Vagina (tissue), 2 donors: ENCODE results near the gene B4GALNT4. TPM values are rescaled to one million over a fixed set of nuclear protein-coding genes. Genes with fewer than 3 reads are reported as not detected.

Experiments
- DNase-seq, 2 donors: peaks; one replicate each; pipeline ENCODE4 v3.0.0-alpha.2; 2017; ENCODE audit errors: extremely low spot score in 2 of 2
- H3K27ac ChIP-seq: fragments of 200-600 bp; sonication (generic); one replicate; pipeline ENCODE4 v1.5.1; 2019
- H3K27me3 ChIP-seq: fragments of 200-600 bp; sonication (generic); one replicate; pipeline ENCODE4 v1.5.1; 2019
- H3K36me3 ChIP-seq, 2 donors: fragments of 200-600 bp; sonication (generic); one replicate each; pipeline ENCODE4 v1.5.1; 2017 to 2019
- H3K4me1 ChIP-seq: fragments of 200-600 bp; sonication (generic); one replicate; pipeline ENCODE4 v1.5.1; 2019
- H3K4me3 ChIP-seq, 2 donors: fragments of 200-600 bp; sonication (generic); 1 replicate in 1 of 2; 2 replicates in 1 of 2; pipeline ENCODE4 v1.5.1; 2016 to 2019
- H3K9me3 ChIP-seq: fragments of 200-600 bp; sonication (generic); one replicate; pipeline ENCODE4 v1.5.1; 2019
- CTCF ChIP-seq, 3 experiments: fragments of 450-650 bp in 2 of 3; fragments of 200-600 bp in 1 of 3; sonication (generic) in 1 of 3; IDR thresholded peaks; one replicate each; pipeline ENCODE4 v1.5.1; 2017 to 2019; ENCODE audit warnings: antibody characterized with exemption in 3 of 3, mild to moderate bottlenecking in 2 of 3, moderate library complexity in 2 of 3
- POLR2A ChIP-seq, 2 donors: fragments of 450-650 bp; IDR thresholded peaks; one replicate each; pipeline ENCODE4 v1.6.1; 2017; ENCODE audit warnings: antibody characterized with exemption in 2 of 2, mild to moderate bottlenecking in 2 of 2, moderate library complexity in 2 of 2
- POLR2AphosphoS5 ChIP-seq, 2 donors: sonication (generic); formaldehyde crosslinking; IDR thresholded peaks; one replicate each; pipeline ENCODE4 v1.9.0; 2017; ENCODE audit warnings: antibody characterized with exemption in 2 of 2, mild to moderate bottlenecking in 2 of 2, low read depth in 1 of 2; ENCODE audit not compliant: insufficient read depth in 1 of 2
- intact Hi-C: fragments of 100-400 bp; cut with DNase I; formaldehyde crosslinking; loops from one replicate; pipeline ENCODE4 v1.15.1; 2023
- total RNA-seq: library from RNA; depleted of rRNA; stranded (reverse); fragments of >200 nt; gene quantifications from one replicate; pipeline ENCODE4 v1.2.3, GENCODE V29; 2016

B4GALNT4 gene
- total RNA-seq, 1 donor from 2014 or later, result 15.5 TPM

- no peaks in the 10 kb centered on the region for H3K9me3 ChIP-seq
- H3K27me3 ChIP-seq, result no peaks in the 10 kb centered on the region
- intact Hi-C loops, result no loop called here
- no peaks in the 10 kb centered on the region for H3K36me3 ChIP-seq
- H3K4me3 ChIP-seq, result no peak overlapping the region
- TF ChIP-seq POLR2A (IDR thresholded peaks at IDR 0.05) (no peak), CTCF (IDR thresholded peaks at IDR 0.05) (no peak), POLR2AphosphoS5 (IDR thresholded peaks at IDR 0.05; ENCODE audit: insufficient read depth in 1 of 2, low read depth in 1 of 2) (no peak)
- DNase-seq, result no peak
- H3K27ac ChIP-seq, result no peak overlapping the region
- no peaks in the 10 kb centered on the region for H3K4me1 ChIP-seq
Measured at GRCh38 chr11:382081-382629, 12.9 kb downstream of the B4GALNT4 start.

GRCh38 chr11:383431-383830, 14.1 kb downstream of the B4GALNT4 start:
- no peaks in the 10 kb centered on the region for H3K4me1 ChIP-seq
- intact Hi-C loops, result no loop called here
- no peaks in the 10 kb centered on the region for H3K36me3 ChIP-seq
- H3K27ac ChIP-seq, result no peak overlapping the region
- no peaks in the 10 kb centered on the region for H3K27me3 ChIP-seq
- no peak for DNase-seq
- no peak overlapping the region for H3K4me3 ChIP-seq
- H3K9me3 ChIP-seq, result no peaks in the 10 kb centered on the region
- TF ChIP-seq POLR2A (IDR thresholded peaks at IDR 0.05) (no peak), POLR2AphosphoS5 (IDR thresholded peaks at IDR 0.05; ENCODE audit: insufficient read depth in 1 of 2, low read depth in 1 of 2) (no peak), CTCF (IDR thresholded peaks at IDR 0.05) (no peak)

GRCh38 chr11:384511-384910, 15.2 kb downstream of the B4GALNT4 start:
- H3K36me3 ChIP-seq, result no peaks in the 10 kb centered on the region
- no peak overlapping the region for H3K27ac ChIP-seq
- H3K9me3 ChIP-seq, result no peaks in the 10 kb centered on the region
- no peak overlapping the region for H3K4me3 ChIP-seq
- intact Hi-C loops, result no loop called here
- no peaks in the 10 kb centered on the region for H3K4me1 ChIP-seq
- H3K27me3 ChIP-seq, result no peaks in the 10 kb centered on the region
- DNase-seq, result no peak
- TF ChIP-seq POLR2AphosphoS5 (IDR thresholded peaks at IDR 0.05; ENCODE audit: insufficient read depth in 1 of 2, low read depth in 1 of 2) (no peak), POLR2A (IDR thresholded peaks at IDR 0.05) (no peak), CTCF (IDR thresholded peaks at IDR 0.05) (no peak)

- no peaks in the 10 kb centered on the region for H3K9me3 ChIP-seq
- no peak overlapping the region for H3K4me3 ChIP-seq
- H3K4me1 ChIP-seq, result no peaks in the 10 kb centered on the region
- no peaks in the 10 kb centered on the region for H3K27me3 ChIP-seq
- intact Hi-C loops, result no loop called here
- no peak for TF ChIP-seq CTCF (IDR thresholded peaks at IDR 0.05)
- no peak for TF ChIP-seq POLR2A (IDR thresholded peaks at IDR 0.05)
- no peak for TF ChIP-seq POLR2AphosphoS5 (IDR thresholded peaks at IDR 0.05; ENCODE audit: insufficient read depth in 1 of 2, low read depth in 1 of 2)
- H3K36me3 ChIP-seq, result no peaks in the 10 kb centered on the region
- no peak overlapping the region for H3K27ac ChIP-seq
- no peak for DNase-seq
Measured at GRCh38 chr11:385594-386351, 16.5 kb downstream of the B4GALNT4 start.

GRCh38 chr11:386483-386882, 17.2 kb downstream of the B4GALNT4 start:
- Histone ChIP-seq H3K9me3 (no peaks in the 10 kb centered on the region), H3K4me3 (no peak overlapping the region), H3K27ac (no peak overlapping the region), H3K27me3 (no peaks in the 10 kb centered on the region), H3K4me1 (no peaks in the 10 kb centered on the region), H3K36me3 (no peaks in the 10 kb centered on the region)
- TF ChIP-seq CTCF (IDR thresholded peaks at IDR 0.05), result no peak
- TF ChIP-seq POLR2A (IDR thresholded peaks at IDR 0.05), result no peak
- TF ChIP-seq POLR2AphosphoS5 (IDR thresholded peaks at IDR 0.05; ENCODE audit: insufficient read depth in 1 of 2, low read depth in 1 of 2), result no peak
- no peak for DNase-seq
- intact Hi-C loops, result no loop called here
